Iris pigment epithelial cell (primary cell): ENCODE results near the gene SFMBT2.
"Not testable (repeated sequence)": the region's sequence is repeated elsewhere in the genome, so short reads cannot be mapped to it uniquely, and the experiment has no call there.

Experiments
- DNase-seq: peaks from one replicate; pipeline ENCODE4 v3.0.0-alpha.2; 2011; ENCODE audit warnings: low read depth

The SFMBT2 gene

GRCh38 chr10:7320072-7320471 lies 90.8 kb downstream of the SFMBT2 start:
- DNase-seq = no peak

GRCh38 chr10:7319632-7320031 lies 91.2 kb downstream of the SFMBT2 start:
- DNase-seq = no peak

- no peak for DNase-seq
Observed at GRCh38 chr10:7318836-7319235, 92.0 kb downstream of the SFMBT2 start.

GRCh38 chr10:7317786-7318446 lies 92.9 kb downstream of the SFMBT2 start:
- no peak for DNase-seq

GRCh38 chr10:7316839-7317238 lies 94.0 kb downstream of the SFMBT2 start:
- DNase-seq = no peak

- no peak for DNase-seq
Observed at GRCh38 chr10:7315906-7316305, 94.9 kb downstream of the SFMBT2 start.

GRCh38 chr10:7314170-7314569 lies 96.7 kb downstream of the SFMBT2 start:
- no peak for DNase-seq

GRCh38 chr10:7312488-7312857 lies 98.4 kb downstream of the SFMBT2 start:
- DNase-seq = no peak

GRCh38 chr10:7311850-7312487 lies 98.9 kb downstream of the SFMBT2 start:
- DNase-seq = not testable (repeated sequence)

- DNase-seq = no peak
Observed at GRCh38 chr10:7311218-7311849, 99.5 kb downstream of the SFMBT2 start.

GRCh38 chr10:7310076-7310475 lies 100.8 kb downstream of the SFMBT2 start:
- no peak for DNase-seq

- no peak for DNase-seq
Observed at GRCh38 chr10:7308826-7309225, 102.0 kb downstream of the SFMBT2 start.

- DNase-seq = no peak
Observed at GRCh38 chr10:7306616-7307015, 104.2 kb downstream of the SFMBT2 start.

- no peak for DNase-seq
Observed at GRCh38 chr10:7306147-7306546, 104.7 kb downstream of the SFMBT2 start.

- DNase-seq = no peak
Observed at GRCh38 chr10:7305053-7305452, 105.8 kb downstream of the SFMBT2 start.

GRCh38 chr10:7304110-7304509 lies 106.7 kb downstream of the SFMBT2 start:
- DNase-seq = no peak

- no peak for DNase-seq
Observed at GRCh38 chr10:7302930-7303557, 107.8 kb downstream of the SFMBT2 start.

- DNase-seq = no peak
Observed at GRCh38 chr10:7302392-7302906, 108.4 kb downstream of the SFMBT2 start.

- no peak for DNase-seq
Observed at GRCh38 chr10:7301006-7301778, 109.6 kb downstream of the SFMBT2 start.

- DNase-seq = no peak
Observed at GRCh38 chr10:7300384-7300971, 110.4 kb downstream of the SFMBT2 start.

GRCh38 chr10:7299601-7300325 lies 111.1 kb downstream of the SFMBT2 start:
- not testable (repeated sequence) for DNase-seq
